T47D (cell line): ENCODE data around the gene DNAH2.

Experiments used
- DNase-seq, 2 experiments: peaks; one replicate each; pipeline versions ENCODE4 v3.0.0 to v3.0.0-alpha.2; 2011 to 2012; ENCODE audit warnings: low read depth in 1 of 2, low spot score in 1 of 2
- JUND ChIP-seq: IDR thresholded peaks from 2 replicates; pipeline ENCODE4 v1.6.1; 2012; ENCODE audit warnings: low read depth
- in situ Hi-C: cut with HindIII; loops from 2 replicates; pipeline ENCODE4 v1.10.0; 2016; ENCODE audit warnings: low sequenced_read_pairs, low pct_unique_long_range_greater_than_20kb

DNAH2 gene

GRCh38 chr17:7882629-7883028, 165.1 kb downstream of the DNAH2 start:
- in situ Hi-C loops = no loop called here
- TF ChIP-seq JUND = no peak
- DNase-seq = no peak
